HL-60 (cell line): ENCODE data around the gene RNF169.

Experiments used
- DNase-seq, 2 experiments: peaks; one replicate each; pipeline ENCODE4 v3.0.0-alpha.2; 2010 to 2020; ENCODE audit warnings: low read depth in 1 of 2, low spot score in 1 of 2
- H3K27ac ChIP-seq: fragments of 250-450 bp; sonication (Bioruptor Pico); replicated peaks from 2 replicates; pipeline ENCODE4 v1.5.1; 2020; ENCODE audit warnings: mild to moderate bottlenecking, moderate library complexity
- H3K27me3 ChIP-seq: fragments of 250-450 bp; sonication (Bioruptor Pico); 2 replicates; pipeline ENCODE4 v1.5.1; 2021; ENCODE audit warnings: mild to moderate bottlenecking, moderate library complexity; ENCODE audit not compliant: insufficient read depth, poor library complexity, severe bottlenecking
- H3K4me3 ChIP-seq: replicated peaks from 2 replicates; pipeline ENCODE4 v1.5.1; 2011; ENCODE audit warnings: mild to moderate bottlenecking, control low read depth, low read length; ENCODE audit not compliant: insufficient read depth
- GABPA ChIP-seq: IDR thresholded peaks from 2 replicates; pipeline ENCODE4 v1.6.1; 2012; ENCODE audit warnings: low read depth
- POLR2AphosphoS5 ChIP-seq: IDR thresholded peaks from 2 replicates; pipeline ENCODE4 v1.6.1; 2012; ENCODE audit warnings: low read depth
- SPI1 ChIP-seq: IDR thresholded peaks from 2 replicates; pipeline ENCODE4 v1.6.1; 2012; ENCODE audit warnings: low read depth, mild to moderate bottlenecking, borderline replicate concordance
- TF ChIP-seq, protein P1 (sequence below): IDR thresholded peaks from one replicate; pipeline ENCODE4 v1.5.1; 2011; ENCODE audit warnings: low read length, control low read depth, inconsistent platforms; ENCODE audit not compliant: insufficient read depth
- TF ChIP-seq, protein P2 (sequence below): IDR thresholded peaks from 2 replicates; pipeline ENCODE4 v1.6.1; 2012; ENCODE audit warnings: low read depth; ENCODE audit not compliant: insufficient replicate concordance

The RNF169 gene

DNA sequence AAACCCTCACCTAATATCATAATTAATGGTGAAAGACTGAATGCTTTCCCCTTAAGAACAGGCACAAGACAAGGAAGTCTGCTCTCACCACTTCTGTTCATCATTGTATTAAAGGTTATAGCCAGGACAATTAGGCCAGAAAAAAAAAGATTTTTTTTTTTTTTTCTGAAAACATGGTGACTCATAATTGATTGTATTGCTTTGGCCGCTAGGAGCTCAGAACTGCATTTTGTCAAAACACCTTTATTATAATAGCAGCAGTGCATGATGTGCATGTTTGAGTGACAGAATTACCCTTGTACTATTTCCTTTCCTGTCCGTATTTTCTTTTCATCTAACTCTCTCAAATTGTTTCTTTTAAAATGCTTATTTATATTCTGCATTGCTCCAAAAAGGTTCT, 98.1 kb downstream of the RNF169 start:
- no peak for DNase-seq
- Histone ChIP-seq H3K4me3 (no peak overlapping the region), H3K27me3 (no peaks in the 10 kb centered on the region), H3K27ac (no peak overlapping the region)
- TF ChIP-seq SPI1 (no peak), GABPA (no peak), POLR2AphosphoS5 (no peak)
- TF ChIP-seq, protein P1, sequence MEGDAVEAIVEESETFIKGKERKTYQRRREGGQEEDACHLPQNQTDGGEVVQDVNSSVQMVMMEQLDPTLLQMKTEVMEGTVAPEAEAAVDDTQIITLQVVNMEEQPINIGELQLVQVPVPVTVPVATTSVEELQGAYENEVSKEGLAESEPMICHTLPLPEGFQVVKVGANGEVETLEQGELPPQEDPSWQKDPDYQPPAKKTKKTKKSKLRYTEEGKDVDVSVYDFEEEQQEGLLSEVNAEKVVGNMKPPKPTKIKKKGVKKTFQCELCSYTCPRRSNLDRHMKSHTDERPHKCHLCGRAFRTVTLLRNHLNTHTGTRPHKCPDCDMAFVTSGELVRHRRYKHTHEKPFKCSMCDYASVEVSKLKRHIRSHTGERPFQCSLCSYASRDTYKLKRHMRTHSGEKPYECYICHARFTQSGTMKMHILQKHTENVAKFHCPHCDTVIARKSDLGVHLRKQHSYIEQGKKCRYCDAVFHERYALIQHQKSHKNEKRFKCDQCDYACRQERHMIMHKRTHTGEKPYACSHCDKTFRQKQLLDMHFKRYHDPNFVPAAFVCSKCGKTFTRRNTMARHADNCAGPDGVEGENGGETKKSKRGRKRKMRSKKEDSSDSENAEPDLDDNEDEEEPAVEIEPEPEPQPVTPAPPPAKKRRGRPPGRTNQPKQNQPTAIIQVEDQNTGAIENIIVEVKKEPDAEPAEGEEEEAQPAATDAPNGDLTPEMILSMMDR = no peak
- TF ChIP-seq, protein P2, sequence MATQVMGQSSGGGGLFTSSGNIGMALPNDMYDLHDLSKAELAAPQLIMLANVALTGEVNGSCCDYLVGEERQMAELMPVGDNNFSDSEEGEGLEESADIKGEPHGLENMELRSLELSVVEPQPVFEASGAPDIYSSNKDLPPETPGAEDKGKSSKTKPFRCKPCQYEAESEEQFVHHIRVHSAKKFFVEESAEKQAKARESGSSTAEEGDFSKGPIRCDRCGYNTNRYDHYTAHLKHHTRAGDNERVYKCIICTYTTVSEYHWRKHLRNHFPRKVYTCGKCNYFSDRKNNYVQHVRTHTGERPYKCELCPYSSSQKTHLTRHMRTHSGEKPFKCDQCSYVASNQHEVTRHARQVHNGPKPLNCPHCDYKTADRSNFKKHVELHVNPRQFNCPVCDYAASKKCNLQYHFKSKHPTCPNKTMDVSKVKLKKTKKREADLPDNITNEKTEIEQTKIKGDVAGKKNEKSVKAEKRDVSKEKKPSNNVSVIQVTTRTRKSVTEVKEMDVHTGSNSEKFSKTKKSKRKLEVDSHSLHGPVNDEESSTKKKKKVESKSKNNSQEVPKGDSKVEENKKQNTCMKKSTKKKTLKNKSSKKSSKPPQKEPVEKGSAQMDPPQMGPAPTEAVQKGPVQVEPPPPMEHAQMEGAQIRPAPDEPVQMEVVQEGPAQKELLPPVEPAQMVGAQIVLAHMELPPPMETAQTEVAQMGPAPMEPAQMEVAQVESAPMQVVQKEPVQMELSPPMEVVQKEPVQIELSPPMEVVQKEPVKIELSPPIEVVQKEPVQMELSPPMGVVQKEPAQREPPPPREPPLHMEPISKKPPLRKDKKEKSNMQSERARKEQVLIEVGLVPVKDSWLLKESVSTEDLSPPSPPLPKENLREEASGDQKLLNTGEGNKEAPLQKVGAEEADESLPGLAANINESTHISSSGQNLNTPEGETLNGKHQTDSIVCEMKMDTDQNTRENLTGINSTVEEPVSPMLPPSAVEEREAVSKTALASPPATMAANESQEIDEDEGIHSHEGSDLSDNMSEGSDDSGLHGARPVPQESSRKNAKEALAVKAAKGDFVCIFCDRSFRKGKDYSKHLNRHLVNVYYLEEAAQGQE = no peak

DNA sequence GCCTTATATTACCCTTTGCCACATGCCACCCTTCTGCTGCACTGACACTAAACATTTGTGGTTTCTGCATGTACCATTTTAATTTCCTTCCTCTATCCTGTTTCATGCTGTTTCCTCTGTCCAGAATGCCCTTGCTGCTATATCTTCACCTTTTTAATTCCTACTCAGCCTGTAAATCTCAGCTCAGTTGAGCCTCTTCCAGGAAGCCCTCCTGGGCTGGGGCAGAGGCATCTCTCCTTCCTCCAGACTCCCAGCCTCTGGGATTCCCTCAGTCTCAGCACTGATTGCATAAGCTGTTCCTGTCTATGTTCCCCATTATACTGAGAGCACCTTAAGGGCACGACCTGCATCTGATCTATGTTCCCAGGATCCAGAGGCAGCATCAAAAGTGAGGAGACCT, 98.7 kb downstream of the RNF169 start:
- no peak for DNase-seq
- H3K4me3 ChIP-seq = no peak overlapping the region
- TF ChIP-seq POLR2AphosphoS5 = no peak
- TF ChIP-seq SPI1 = no peak
- no peak for TF ChIP-seq GABPA
- TF ChIP-seq, protein P2 = no peak
- TF ChIP-seq, protein P1 = no peak
- no peak overlapping the region for H3K27ac ChIP-seq
- H3K27me3 ChIP-seq = no peaks in the 10 kb centered on the region

GRCh38 chr11:74847895-74848294, 99.2 kb downstream of the RNF169 start:
- Histone ChIP-seq H3K27ac (no peak overlapping the region), H3K27me3 (no peaks in the 10 kb centered on the region), H3K4me3 (no peak overlapping the region)
- TF ChIP-seq, protein P1 = no peak
- no peak for TF ChIP-seq SPI1
- no peak for TF ChIP-seq GABPA
- DNase-seq = no peak
